Measurements from ENCODE around the gene AMTN.
"Not testable (repeated sequence)": the region's sequence is repeated elsewhere in the genome, so short reads cannot be mapped to it uniquely, and the experiment has no call there.

Gene AMTN

GRCh38 chr4:70518269-70518668 is at the start of gene AMTN:
Gene AMTN, plus strand, starts transcription at chr4:70518569. Its CDS starts 209 bp downstream, at chr4:70518778.
- H3K4me3 ChIP-seq (ENCODE audit: low read length) = no peak within 1 kb of the TSS
- TF ChIP-seq ZNF274 (IDR thresholded peaks at IDR 0.05; ENCODE audit: low read depth, low read length) = no peak

- no peak within 1 kb of the TSS for H3K4me3 ChIP-seq (ENCODE audit: low read length)
- TF ChIP-seq ZNF274 (IDR thresholded peaks at IDR 0.05; ENCODE audit: low read depth, low read length) = no peak
Observed at GRCh38 chr4:70471897-70472296, 46.5 kb upstream of the AMTN start, which contains the start of gene MUC7. Gene MUC7, plus strand, starts transcription at chr4:70472197. Its CDS starts 1,825 bp downstream, at chr4:70474022.

- H3K4me3 ChIP-seq (ENCODE audit: low read length) = no peak overlapping the region
- no peak for TF ChIP-seq ZNF274 (IDR thresholded peaks at IDR 0.05; ENCODE audit: low read depth, low read length)
Observed at GRCh38 chr4:70473679-70474078, 44.7 kb upstream of the AMTN start.

- TF ChIP-seq ZNF274 (IDR thresholded peaks at IDR 0.05; ENCODE audit: low read depth, low read length) = no peak
- H3K4me3 ChIP-seq (ENCODE audit: low read length) = no peak overlapping the region
Observed at GRCh38 chr4:70488748-70489147, 29.6 kb upstream of the AMTN start.

- TF ChIP-seq ZNF274 (IDR thresholded peaks at IDR 0.05; ENCODE audit: low read depth, low read length) = no peak
- no peak overlapping the region for H3K4me3 ChIP-seq (ENCODE audit: low read length)
Observed at GRCh38 chr4:70496231-70496630, 22.1 kb upstream of the AMTN start.

- not testable (repeated sequence) for H3K4me3 ChIP-seq (ENCODE audit: low read length)
Observed at GRCh38 chr4:70501838-70502237, 16.5 kb upstream of the AMTN start.

- no peak overlapping the region for H3K4me3 ChIP-seq (ENCODE audit: low read length)
- no peak for TF ChIP-seq ZNF274 (IDR thresholded peaks at IDR 0.05; ENCODE audit: low read depth, low read length)
Observed at GRCh38 chr4:70504733-70505132, 13.6 kb upstream of the AMTN start.

- TF ChIP-seq ZNF274 (IDR thresholded peaks at IDR 0.05; ENCODE audit: low read depth, low read length) = no peak
- no peak overlapping the region for H3K4me3 ChIP-seq (ENCODE audit: low read length)
Observed at GRCh38 chr4:70505151-70505748, 13.1 kb upstream of the AMTN start.

- TF ChIP-seq ZNF274 (IDR thresholded peaks at IDR 0.05; ENCODE audit: low read depth, low read length) = no peak
- no peak overlapping the region for H3K4me3 ChIP-seq (ENCODE audit: low read length)
Observed at GRCh38 chr4:70508801-70509200, 9.6 kb upstream of the AMTN start.

GRCh38 chr4:70511365-70511764 is 7.0 kb upstream of the AMTN start:
- H3K4me3 ChIP-seq (ENCODE audit: low read length) = no peak overlapping the region
- TF ChIP-seq ZNF274 (IDR thresholded peaks at IDR 0.05; ENCODE audit: low read depth, low read length) = no peak

- H3K4me3 ChIP-seq (ENCODE audit: low read length) = no peak overlapping the region
- no peak for TF ChIP-seq ZNF274 (IDR thresholded peaks at IDR 0.05; ENCODE audit: low read depth, low read length)
Observed at GRCh38 chr4:70515367-70516250, 2.8 kb upstream of the AMTN start.

- no peak overlapping the region for H3K4me3 ChIP-seq (ENCODE audit: low read length)
- no peak for TF ChIP-seq ZNF274 (IDR thresholded peaks at IDR 0.05; ENCODE audit: low read depth, low read length)
Observed at GRCh38 chr4:70518716-70519115, 347 bp downstream of the AMTN start.

GRCh38 chr4:70522626-70523025 is 4.3 kb downstream of the AMTN start:
- no peak overlapping the region for H3K4me3 ChIP-seq (ENCODE audit: low read length)
- no peak for TF ChIP-seq ZNF274 (IDR thresholded peaks at IDR 0.05; ENCODE audit: low read depth, low read length)

- H3K4me3 ChIP-seq (ENCODE audit: low read length) = no peak overlapping the region
- TF ChIP-seq ZNF274 (IDR thresholded peaks at IDR 0.05; ENCODE audit: low read depth, low read length) = no peak
Observed at GRCh38 chr4:70530997-70531396, 12.6 kb downstream of the AMTN start.

GRCh38 chr4:70531981-70532380 is 13.6 kb downstream of the AMTN start:
- no peak for TF ChIP-seq ZNF274 (IDR thresholded peaks at IDR 0.05; ENCODE audit: low read depth, low read length)
- H3K4me3 ChIP-seq (ENCODE audit: low read length) = no peak overlapping the region

All from GM08714 (cell line).